ENCODE measurements around the gene EXOSC7. TPM values are rescaled to one million over a fixed set of nuclear protein-coding genes. Genes with fewer than 3 reads are reported as not detected.

EXOSC7 gene
- total and polyA plus RNA-seq, 2 donors (not counting 1 experiment from before 2014, with no cell fraction given), result 25.5 to 40.0 TPM

DNA sequence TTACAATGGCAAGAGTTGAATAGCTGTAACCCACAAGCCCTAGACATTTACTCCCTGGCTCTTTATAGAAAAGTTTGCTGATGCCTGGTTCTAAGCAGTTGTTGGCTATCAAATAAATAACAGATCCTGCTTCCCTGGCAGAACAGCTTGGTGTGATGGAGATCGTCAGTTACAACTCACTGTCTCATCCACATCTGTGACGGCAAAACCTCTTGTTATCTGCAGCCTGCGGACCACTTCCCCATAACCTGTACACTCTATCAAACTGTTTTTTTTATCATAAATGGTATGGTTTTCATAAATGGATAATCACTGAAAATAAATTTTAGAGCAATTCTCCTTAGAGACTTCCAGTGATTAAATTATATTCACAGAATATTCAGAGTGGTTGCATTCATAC, 14.2 kb upstream of the EXOSC7 start:
- Mint-ChIP-seq H3K4me3 (no peak overlapping the region), H3K4me1 (peaks cover 28% of the 10 kb centered on the region), H3K27me3 (no peaks in the 10 kb centered on the region), H3K9me3 (ENCODE audit: insufficient read depth) (no peaks in the 10 kb centered on the region), H3K27ac (no peak overlapping the region)
- H3K4me3 ChIP-seq (ENCODE audit: control extremely low read depth in 1 of 5, extremely low read depth in 1 of 5, insufficient read depth in 1 of 5, low read depth in 2 of 5, low read length in 4 of 5), result no peak overlapping the region
- H3K9ac ChIP-seq (ENCODE audit: low read length), result no peak overlapping the region
- no peaks in the 10 kb centered on the region for H3K9me3 ChIP-seq (ENCODE audit: control extremely low read depth in 1 of 3, control insufficient read depth in 2 of 3, insufficient read depth in 1 of 3, low read length in 2 of 3)
- no peak overlapping the region for H2AFZ ChIP-seq (ENCODE audit: insufficient read depth, low read depth, low read length, poor library complexity, severe bottlenecking)
- peaks cover 5 to 8% of the 10 kb centered on the region in 2 donors for H3K4me1 ChIP-seq (ENCODE audit: control insufficient read depth in 2 of 2, insufficient read depth in 2 of 2, low read length in 2 of 2)
- no peak overlapping the region for H3K27ac ChIP-seq (ENCODE audit: low read length in 2 of 2)
- peaks cover 55% of the 10 kb centered on the region for H4K20me1 ChIP-seq (ENCODE audit: control insufficient read depth, insufficient read depth, low read length, poor library complexity, severe bottlenecking)
- no CpG with 5 or more reads among the region's 3 CpGs for WGBS (ENCODE audit: insufficient coverage)
- no peak for DNase-seq
- ChIA-PET POLR2A (no interaction called here), CTCF (interaction anchor here (0.9 kb wide), 2 partner anchors 13 to 74 kb away, joined by 3 read pairs; no protein-coding TSS in a partner anchor)
- no peak for ATAC-seq (ENCODE audit: low read depth)
- intact Hi-C loops (cut with micrococcal nuclease), result no loop called here
- H3K79me2 ChIP-seq (ENCODE audit: control insufficient read depth, insufficient read depth, low read length), result peaks cover 91% of the 10 kb centered on the region
- no peaks in the 10 kb centered on the region for H3K27me3 ChIP-seq (replicated peaks in 1 of 4; ENCODE audit: control extremely low read depth in 1 of 4, control insufficient read depth in 3 of 4, insufficient read depth in 4 of 4, low read length in 3 of 4)
- no peak overlapping the region for H3K4me2 ChIP-seq (replicated peaks; ENCODE audit: low read depth, low read length, poor library complexity, severe bottlenecking)
- no peak for TF ChIP-seq EZH2 (IDR thresholded peaks at IDR 0.05; ENCODE audit: borderline replicate concordance, insufficient read depth, low read depth, low read length, poor library complexity, severe bottlenecking)
- TF ChIP-seq, protein P1, sequence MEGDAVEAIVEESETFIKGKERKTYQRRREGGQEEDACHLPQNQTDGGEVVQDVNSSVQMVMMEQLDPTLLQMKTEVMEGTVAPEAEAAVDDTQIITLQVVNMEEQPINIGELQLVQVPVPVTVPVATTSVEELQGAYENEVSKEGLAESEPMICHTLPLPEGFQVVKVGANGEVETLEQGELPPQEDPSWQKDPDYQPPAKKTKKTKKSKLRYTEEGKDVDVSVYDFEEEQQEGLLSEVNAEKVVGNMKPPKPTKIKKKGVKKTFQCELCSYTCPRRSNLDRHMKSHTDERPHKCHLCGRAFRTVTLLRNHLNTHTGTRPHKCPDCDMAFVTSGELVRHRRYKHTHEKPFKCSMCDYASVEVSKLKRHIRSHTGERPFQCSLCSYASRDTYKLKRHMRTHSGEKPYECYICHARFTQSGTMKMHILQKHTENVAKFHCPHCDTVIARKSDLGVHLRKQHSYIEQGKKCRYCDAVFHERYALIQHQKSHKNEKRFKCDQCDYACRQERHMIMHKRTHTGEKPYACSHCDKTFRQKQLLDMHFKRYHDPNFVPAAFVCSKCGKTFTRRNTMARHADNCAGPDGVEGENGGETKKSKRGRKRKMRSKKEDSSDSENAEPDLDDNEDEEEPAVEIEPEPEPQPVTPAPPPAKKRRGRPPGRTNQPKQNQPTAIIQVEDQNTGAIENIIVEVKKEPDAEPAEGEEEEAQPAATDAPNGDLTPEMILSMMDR (IDR thresholded peaks at IDR 0.05), result no peak
- peaks cover 0 to 16% of the 10 kb centered on the region in 2 experiments for H3K36me3 ChIP-seq (replicated peaks in 1 of 2; ENCODE audit: control extremely low read depth in 1 of 2, control insufficient read depth in 1 of 2, extremely low read depth in 1 of 2, insufficient read depth in 2 of 2, low read length in 1 of 2)

DNA sequence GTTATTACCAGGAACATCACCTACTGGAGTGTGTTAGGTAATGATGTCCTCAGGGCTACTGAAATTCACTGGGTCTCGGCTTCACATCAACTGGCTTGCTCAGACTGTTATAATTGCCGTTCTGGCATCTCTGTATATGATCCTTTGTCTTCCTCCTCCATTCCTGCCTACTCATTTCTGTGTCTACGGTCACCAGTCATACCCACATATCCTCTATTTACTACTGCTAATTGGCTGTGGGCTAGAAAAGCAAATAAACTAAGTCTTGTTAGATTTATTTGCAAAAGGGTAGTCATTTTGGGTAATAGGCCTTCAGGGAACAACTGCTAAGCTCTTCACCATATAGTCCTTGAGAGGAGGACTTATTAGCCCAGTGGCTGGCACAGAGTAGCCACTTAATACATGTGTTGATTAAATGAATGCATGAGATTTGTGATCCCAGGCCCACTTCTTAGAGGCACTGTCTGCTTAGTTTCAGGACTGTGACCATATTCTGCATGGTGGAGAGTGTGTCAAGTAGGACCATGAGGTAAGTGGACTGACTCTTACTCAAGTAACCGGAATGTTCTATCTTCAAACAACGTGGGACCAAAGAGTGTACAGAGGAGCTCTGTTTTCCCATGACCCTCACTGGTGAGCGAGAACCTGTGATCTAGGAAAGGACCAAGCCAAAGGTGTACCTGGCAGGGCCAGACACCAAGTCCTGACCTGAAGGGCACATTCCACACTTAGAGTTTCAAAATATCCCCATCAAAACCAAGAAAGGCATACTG, 13.2 kb upstream of the EXOSC7 start:
- 97% methylated on average over 5 of the region's 6 CpGs for whole genome bisulfite sequencing (ENCODE audit: insufficient coverage)
- no peak for DNase-seq
- no peak overlapping the region for H3K4me3 ChIP-seq (ENCODE audit: control extremely low read depth in 1 of 5, extremely low read depth in 1 of 5, insufficient read depth in 1 of 5, low read depth in 2 of 5, low read length in 4 of 5)
- TF ChIP-seq, protein P1 (IDR thresholded peaks at IDR 0.05), result no peak
- no peak for TF ChIP-seq EZH2 (IDR thresholded peaks at IDR 0.05; ENCODE audit: borderline replicate concordance, insufficient read depth, low read depth, low read length, poor library complexity, severe bottlenecking)
- Mint-ChIP-seq H3K9me3 (ENCODE audit: insufficient read depth) (no peaks in the 10 kb centered on the region), H3K4me1 (peaks cover 27% of the 10 kb centered on the region), H3K27ac (no peak overlapping the region), H3K4me3 (no peak overlapping the region), H3K27me3 (no peaks in the 10 kb centered on the region)
- CTCF ChIA-PET, result no interaction called here
- peaks cover 92% of the 10 kb centered on the region for H3K79me2 ChIP-seq (ENCODE audit: control insufficient read depth, insufficient read depth, low read length)
- H3K36me3 ChIP-seq (replicated peaks in 1 of 2; ENCODE audit: control extremely low read depth in 1 of 2, control insufficient read depth in 1 of 2, extremely low read depth in 1 of 2, insufficient read depth in 2 of 2, low read length in 1 of 2), result peaks cover 0 to 16% of the 10 kb centered on the region in 2 experiments
- H3K27me3 ChIP-seq (replicated peaks in 1 of 4; ENCODE audit: control extremely low read depth in 1 of 4, control insufficient read depth in 3 of 4, insufficient read depth in 4 of 4, low read length in 3 of 4), result no peaks in the 10 kb centered on the region
- H4K20me1 ChIP-seq (ENCODE audit: control insufficient read depth, insufficient read depth, low read length, poor library complexity, severe bottlenecking), result peaks cover 55% of the 10 kb centered on the region
- no peak overlapping the region for H3K27ac ChIP-seq (ENCODE audit: low read length in 2 of 2)
- H3K9me3 ChIP-seq (ENCODE audit: control extremely low read depth in 1 of 3, control insufficient read depth in 2 of 3, insufficient read depth in 1 of 3, low read length in 2 of 3), result no peaks in the 10 kb centered on the region
- intact Hi-C loops (cut with micrococcal nuclease), result no loop called here
- H2AFZ ChIP-seq (ENCODE audit: insufficient read depth, low read depth, low read length, poor library complexity, severe bottlenecking), result no peak overlapping the region
- POLR2A ChIA-PET, result no interaction called here
- H3K4me2 ChIP-seq (replicated peaks; ENCODE audit: low read depth, low read length, poor library complexity, severe bottlenecking), result no peak overlapping the region
- no peak overlapping the region for H3K9ac ChIP-seq (ENCODE audit: low read length)
- H3K4me1 ChIP-seq (ENCODE audit: control insufficient read depth in 2 of 2, insufficient read depth in 2 of 2, low read length in 2 of 2), result peaks cover 8 to 15% of the 10 kb centered on the region in 2 donors
- no peak for ATAC-seq (ENCODE audit: low read depth)
